ENCODE results near the gene HSH2D.

Gene HSH2D

DNA sequence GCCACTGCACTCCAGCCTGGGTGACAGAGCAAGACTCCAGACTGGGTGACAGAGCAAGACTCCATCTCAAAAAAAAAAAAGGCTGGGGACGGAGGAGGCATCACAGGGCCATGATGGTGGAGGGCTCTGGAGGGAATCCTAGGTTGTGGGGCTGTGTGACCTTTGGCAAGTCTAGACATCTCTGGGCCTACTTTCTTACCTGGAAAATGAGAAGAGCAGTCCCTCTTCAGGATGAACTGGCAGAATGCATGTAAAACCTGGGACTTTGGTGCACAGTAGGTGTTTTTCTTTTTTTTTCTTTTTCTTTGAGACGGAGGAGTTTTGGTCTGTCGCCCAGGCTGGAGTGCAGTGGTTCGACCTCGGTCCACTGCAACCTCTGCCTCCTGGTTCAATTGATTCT is 16.2 kb downstream of the HSH2D start:
- no peak for DNase-seq (ENCODE audit: extremely low read depth, low read depth)
- TF ChIP-seq, protein P1, sequence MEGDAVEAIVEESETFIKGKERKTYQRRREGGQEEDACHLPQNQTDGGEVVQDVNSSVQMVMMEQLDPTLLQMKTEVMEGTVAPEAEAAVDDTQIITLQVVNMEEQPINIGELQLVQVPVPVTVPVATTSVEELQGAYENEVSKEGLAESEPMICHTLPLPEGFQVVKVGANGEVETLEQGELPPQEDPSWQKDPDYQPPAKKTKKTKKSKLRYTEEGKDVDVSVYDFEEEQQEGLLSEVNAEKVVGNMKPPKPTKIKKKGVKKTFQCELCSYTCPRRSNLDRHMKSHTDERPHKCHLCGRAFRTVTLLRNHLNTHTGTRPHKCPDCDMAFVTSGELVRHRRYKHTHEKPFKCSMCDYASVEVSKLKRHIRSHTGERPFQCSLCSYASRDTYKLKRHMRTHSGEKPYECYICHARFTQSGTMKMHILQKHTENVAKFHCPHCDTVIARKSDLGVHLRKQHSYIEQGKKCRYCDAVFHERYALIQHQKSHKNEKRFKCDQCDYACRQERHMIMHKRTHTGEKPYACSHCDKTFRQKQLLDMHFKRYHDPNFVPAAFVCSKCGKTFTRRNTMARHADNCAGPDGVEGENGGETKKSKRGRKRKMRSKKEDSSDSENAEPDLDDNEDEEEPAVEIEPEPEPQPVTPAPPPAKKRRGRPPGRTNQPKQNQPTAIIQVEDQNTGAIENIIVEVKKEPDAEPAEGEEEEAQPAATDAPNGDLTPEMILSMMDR (IDR thresholded peaks at IDR 0.05; ENCODE audit: low read depth, low read length): no peak

DNA sequence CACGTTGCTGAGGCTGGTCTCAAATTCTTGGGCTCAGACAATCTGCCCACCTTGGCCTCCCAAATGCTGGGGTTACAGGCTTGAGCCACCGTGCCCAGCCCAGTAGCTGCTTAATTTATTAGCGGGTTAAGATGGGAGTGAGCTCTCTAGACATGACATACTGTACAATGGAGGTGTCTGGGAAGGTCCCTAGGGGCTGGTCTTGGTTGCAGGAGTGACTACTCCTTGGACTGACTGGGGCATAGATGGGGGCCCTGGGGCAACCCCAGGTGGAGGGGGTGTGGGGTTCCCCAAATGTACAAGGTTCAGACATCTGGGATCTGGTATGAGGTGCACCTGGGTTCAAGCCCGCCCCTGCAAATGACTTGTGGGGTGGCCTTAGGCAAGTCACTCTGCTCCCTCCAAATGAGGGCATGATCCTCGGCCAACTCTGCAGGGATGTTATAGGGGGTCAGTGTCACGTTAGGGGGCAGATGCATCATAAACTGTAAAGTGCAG is 17.0 kb downstream of the HSH2D start:
- TF ChIP-seq, protein P1 (IDR thresholded peaks at IDR 0.05; ENCODE audit: low read depth, low read length): no peak
- DNase-seq (ENCODE audit: extremely low read depth, low read depth): no peak

DNA sequence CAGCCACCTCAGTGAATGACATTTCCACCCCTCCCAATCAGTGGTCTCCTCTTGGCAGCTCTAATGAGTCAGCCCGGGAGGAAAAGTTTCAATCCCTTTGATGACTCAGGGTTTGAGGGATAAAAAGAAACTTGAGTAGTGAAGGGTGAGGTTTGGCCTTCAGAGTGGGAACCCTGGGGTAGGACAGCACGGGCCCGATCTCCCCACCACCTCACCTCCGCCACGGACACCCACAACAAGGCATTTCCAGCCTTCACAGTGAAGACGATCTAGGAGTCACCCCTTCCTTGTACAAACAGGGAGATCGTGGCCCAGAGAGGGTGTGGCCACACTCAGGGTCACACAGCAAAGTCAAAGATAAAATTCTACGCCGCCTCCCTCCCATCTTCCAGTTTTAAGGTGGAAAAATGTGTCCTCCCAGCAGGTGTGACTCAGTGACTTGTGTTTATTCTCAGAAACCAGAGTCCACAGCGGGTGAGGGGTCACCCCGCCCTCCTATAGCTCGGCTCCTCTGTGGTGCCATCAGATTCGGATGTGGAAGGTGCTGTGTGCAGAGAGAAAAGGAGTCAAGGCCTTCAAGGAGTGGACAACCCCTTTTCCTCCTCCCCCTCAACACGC is 17.6 kb downstream of the HSH2D start:
- TF ChIP-seq, protein P1 (IDR thresholded peaks at IDR 0.05; ENCODE audit: low read depth, low read length): no peak
- no peak for DNase-seq (ENCODE audit: extremely low read depth, low read depth)

DNA sequence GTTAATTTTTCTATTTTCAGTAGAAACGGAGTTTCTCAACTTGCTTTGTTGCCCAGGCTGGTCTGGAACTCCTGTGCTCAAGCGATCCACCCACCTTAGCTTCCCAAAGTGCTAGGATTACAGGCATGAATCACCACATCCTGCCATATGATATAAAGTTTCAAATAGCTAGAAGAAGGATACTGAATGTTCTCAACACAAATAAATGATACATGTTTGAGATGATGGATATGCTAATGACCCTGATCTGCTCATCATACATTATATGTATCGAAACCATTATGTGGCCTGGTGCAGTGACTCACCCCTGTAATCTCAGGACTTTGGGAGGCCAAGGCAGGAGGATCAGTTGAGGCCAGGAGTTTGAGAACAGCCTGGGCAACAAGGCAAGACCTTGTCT is 18.4 kb downstream of the HSH2D start:
- TF ChIP-seq, protein P1 (IDR thresholded peaks at IDR 0.05; ENCODE audit: low read depth, low read length): no peak
- DNase-seq (ENCODE audit: extremely low read depth, low read depth): peak; percentile 16

DNA sequence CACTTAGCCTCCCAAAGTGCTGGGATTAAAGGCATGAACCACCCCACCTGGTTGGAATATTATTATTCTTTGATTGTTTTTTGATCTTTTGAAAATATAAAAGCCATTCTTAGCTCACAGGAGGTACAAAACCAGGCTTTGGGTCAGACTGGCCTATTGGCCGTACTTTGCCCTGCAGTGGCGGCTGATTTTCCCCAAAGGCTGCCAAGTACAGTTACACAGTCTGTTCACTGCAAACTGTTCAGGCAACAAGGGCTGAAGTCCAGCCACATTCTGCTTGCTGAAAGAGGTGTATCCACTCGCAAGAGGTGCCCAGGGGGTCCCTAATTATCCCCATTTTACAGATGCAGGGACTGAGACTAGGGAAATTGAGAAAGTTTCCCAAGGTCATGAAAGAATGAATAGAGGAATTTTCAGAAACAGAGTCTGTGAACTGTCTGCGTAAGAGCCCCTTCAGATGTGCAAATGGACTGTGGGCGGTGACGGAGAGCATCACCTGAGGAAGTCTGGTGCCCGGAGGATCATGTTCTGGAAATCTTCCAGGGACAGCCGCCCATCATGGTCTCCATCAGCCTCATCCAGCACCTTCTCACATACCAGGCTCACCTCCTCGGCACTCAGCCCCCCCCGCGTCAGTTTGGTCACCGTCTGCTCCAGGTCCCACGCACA is 20.9 kb downstream of the HSH2D start:
- TF ChIP-seq, protein P1 (IDR thresholded peaks at IDR 0.05; ENCODE audit: low read depth, low read length): no peak
- DNase-seq (ENCODE audit: extremely low read depth, low read depth): no peak

DNA sequence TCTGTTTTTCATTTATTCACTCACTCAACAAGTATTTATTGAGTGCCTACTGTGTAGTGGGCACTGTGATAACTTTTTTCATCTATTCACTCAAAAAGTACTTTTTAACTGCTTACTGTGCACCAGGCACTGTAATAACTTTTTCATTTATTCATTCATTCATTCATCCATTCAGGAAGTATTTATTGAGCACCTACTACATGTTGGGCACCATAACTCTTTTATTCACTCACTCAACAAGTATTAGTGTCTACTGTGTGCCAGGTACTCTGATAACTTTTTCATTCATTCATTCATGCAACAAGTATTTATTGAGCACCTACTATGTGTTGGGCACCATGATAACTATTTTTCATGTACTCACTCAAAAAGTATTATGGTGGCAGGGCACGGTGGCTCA is 22.9 kb downstream of the HSH2D start:
- TF ChIP-seq, protein P1 (IDR thresholded peaks at IDR 0.05; ENCODE audit: low read depth, low read length): no peak
- DNase-seq (ENCODE audit: extremely low read depth, low read depth): no peak

DNA sequence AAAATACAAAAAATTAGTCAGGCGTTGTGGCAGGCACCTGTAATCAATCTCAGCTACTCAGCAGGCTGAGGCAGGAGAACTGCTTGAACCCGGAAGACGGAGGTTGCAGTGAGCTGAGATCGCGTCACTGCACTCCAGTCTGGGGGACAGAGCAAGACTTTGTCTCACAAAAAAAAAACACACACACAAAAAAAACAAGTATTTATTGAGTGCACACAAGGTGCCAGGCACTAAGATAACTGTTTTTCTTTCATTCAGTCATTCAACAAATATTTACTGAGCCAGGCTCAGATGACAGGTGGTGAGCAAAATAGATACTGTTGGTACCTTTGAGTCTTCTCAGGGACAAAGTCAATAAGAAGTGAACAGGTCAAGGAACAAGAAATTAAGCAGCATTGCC is 23.6 kb downstream of the HSH2D start:
- DNase-seq (ENCODE audit: extremely low read depth, low read depth): no peak
- TF ChIP-seq, protein P1 (IDR thresholded peaks at IDR 0.05; ENCODE audit: low read depth, low read length): no peak
